SJSA1 (cell line): ENCODE results near the gene OR2T27. TPM values are rescaled to one million over a fixed set of nuclear protein-coding genes. Genes with fewer than 3 reads are reported as not detected.
"Not testable (repeated sequence)": the region's sequence is repeated elsewhere in the genome, so short reads cannot be mapped to it uniquely, and the experiment has no call there.

Experiments used
- DNase-seq, 2 experiments: peaks; one replicate each; pipeline ENCODE4 v3.0.0-alpha.2; 2015 to 2020; ENCODE audit warnings: low spot score in 2 of 2, low read depth in 1 of 2
- H3K27ac ChIP-seq: fragments of 250-450 bp; sonication (Bioruptor Pico); 2 replicates; pipeline ENCODE4 v1.5.1; 2020; ENCODE audit warnings: mild to moderate bottlenecking, moderate library complexity
- H3K27me3 ChIP-seq: fragments of 250-450 bp; sonication (Bioruptor Pico); replicated peaks from 2 replicates; pipeline ENCODE4 v1.5.1; 2020; ENCODE audit warnings: mild to moderate bottlenecking, moderate library complexity
- H3K36me3 ChIP-seq: fragments of 250-450 bp; sonication (Bioruptor Pico); 2 replicates; pipeline ENCODE4 v1.5.1; 2020; ENCODE audit warnings: mild to moderate bottlenecking
- H3K4me1 ChIP-seq: fragments of 250-450 bp; sonication (Bioruptor Pico); replicated peaks from 2 replicates; pipeline ENCODE4 v1.6.1; 2021; ENCODE audit warnings: mild to moderate bottlenecking
- H3K4me3 ChIP-seq: fragments of 250-450 bp; sonication (Bioruptor Pico); 2 replicates; pipeline ENCODE4 v1.5.1; 2020; ENCODE audit warnings: mild to moderate bottlenecking
- H3K9me3 ChIP-seq: fragments of 250-450 bp; sonication (Bioruptor Pico); replicated peaks from 2 replicates; pipeline ENCODE4 v1.5.1; 2020; ENCODE audit warnings: mild to moderate bottlenecking
- total RNA-seq: library from RNA; depleted of rRNA; stranded (reverse); fragments of >200 nt; shearing (Covaris generic); gene quantifications from 2 replicates; pipeline ENCODE4 v1.2.3, GENCODE V29; 2014; rRNA removed

OR2T27 gene, protein sequence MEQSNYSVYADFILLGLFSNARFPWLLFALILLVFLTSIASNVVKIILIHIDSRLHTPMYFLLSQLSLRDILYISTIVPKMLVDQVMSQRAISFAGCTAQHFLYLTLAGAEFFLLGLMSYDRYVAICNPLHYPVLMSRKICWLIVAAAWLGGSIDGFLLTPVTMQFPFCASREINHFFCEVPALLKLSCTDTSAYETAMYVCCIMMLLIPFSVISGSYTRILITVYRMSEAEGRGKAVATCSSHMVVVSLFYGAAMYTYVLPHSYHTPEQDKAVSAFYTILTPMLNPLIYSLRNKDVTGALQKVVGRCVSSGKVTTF
- total RNA-seq = not detected in 2 replicates

DNA sequence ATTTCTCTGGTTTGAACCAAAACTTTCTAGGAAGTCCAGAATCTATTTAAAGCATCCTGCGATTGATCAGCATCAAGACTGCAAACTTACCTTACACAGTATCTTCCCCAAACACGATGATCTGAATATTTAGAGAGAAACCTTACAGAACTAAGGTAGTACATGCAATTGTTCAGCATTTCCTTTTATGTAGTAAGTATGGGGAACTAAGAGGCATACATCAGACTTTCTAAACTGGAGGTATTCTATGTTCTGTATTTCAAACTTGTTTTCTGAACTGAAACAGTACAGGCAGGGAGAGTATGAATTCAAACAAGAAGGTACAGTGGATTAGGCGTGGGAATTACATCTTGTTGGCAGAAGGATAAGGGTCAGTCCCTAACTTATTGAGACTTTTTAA is at the start of gene OR2T27:
OR2T27 (minus strand) TSS at position 175 of the 400 bp plus-strand sequence. CDS start 4,644 bp downstream, outside the sequence.
- H3K4me1 ChIP-seq = not testable (repeated sequence)

DNA sequence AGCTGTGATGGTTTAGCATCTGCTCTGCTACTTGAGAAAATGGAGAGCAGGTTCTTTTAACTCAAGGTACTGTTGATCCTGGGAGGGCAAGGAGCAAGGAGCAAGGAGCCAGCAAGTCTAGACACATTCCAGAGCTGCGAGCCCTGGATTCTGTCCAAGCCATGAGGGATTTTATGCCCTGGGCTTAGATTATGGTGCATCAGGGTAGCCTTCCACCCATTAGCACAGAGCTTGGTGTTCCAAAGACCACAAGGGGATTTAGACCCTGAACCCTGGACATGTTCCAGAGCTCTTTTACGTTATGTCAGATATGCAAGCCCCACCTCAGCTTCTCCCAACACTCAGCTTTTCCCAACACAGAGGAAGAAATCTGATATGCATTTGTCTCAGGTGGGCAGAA is 49.3 kb upstream of the OR2T27 start:
- DNase-seq = no peak
- no peaks in the 10 kb centered on the region for H3K9me3 ChIP-seq

More for the DNA sequence above, at the start of gene OR2T27:
- not testable (repeated sequence) for H3K27me3 ChIP-seq, H3K36me3 ChIP-seq, H3K27ac ChIP-seq, H3K4me3 ChIP-seq, H3K9me3 ChIP-seq, DNase-seq

DNA sequence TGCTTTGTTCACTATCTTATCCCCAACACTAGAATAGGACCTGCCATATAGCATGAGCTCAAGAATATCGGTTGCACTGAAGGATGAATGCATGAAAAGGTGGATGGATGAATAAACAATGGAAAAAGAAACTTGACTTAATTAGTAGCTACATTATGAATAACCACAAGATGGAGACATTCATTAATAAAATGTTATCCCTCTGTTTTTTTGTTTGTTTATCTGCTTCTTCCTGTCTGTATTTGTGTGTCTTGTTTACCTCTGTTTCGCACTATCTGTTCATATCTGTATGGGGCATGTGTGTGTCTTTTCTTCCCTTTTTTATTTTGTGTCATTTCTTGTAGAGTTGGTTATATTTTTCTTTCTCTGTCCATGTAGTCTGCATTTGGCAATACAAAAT is 48.3 kb upstream of the OR2T27 start:
- H3K27ac ChIP-seq = no peak overlapping the region

More for the DNA sequence above, 49.3 kb upstream of the OR2T27 start:
- no peak overlapping the region for H3K4me3 ChIP-seq
- H3K27ac ChIP-seq = no peak overlapping the region
- H3K27me3 ChIP-seq = no peaks in the 10 kb centered on the region
- H3K4me1 ChIP-seq = no peaks in the 10 kb centered on the region
- no peaks in the 10 kb centered on the region for H3K36me3 ChIP-seq

DNA sequence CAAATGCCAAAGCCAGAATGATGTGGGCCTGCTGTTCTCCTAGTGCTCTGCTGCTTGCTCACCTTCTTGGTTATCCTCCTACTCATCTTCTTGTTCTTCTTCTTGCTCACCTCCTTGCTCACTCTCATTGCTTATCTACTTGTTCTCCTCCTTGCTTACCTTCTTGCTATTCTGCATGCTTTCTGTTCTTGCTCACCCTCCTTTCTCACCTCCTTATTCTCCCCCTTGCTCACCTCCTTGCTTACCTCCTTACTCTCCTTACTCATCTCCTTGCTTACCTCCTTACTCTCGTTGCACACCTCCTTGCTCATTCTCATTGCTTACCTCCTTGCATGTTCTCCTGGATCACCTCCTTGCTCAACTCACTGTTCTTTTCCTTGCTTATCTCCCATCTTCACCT is 47.4 kb upstream of the OR2T27 start, which contains the start of gene OR14I1:
OR14I1 (minus strand) TSS at position 53 of the 400 bp plus-strand sequence.
- H3K4me1 ChIP-seq = no peaks in the 10 kb centered on the region
- no peak within 1 kb of the TSS for H3K27ac ChIP-seq
- no peak for DNase-seq
- H3K27me3 ChIP-seq = no peaks in the 10 kb centered on the region
- H3K9me3 ChIP-seq = 0 out of 2 replicates have a peak, but pooled peaks cover 4% of the 10 kb centered on the region
- H3K4me3 ChIP-seq = no peak within 1 kb of the TSS
- H3K36me3 ChIP-seq = no peaks in the 10 kb centered on the region

More for the DNA sequence above, 48.3 kb upstream of the OR2T27 start:
- 0 out of 2 replicates have a peak, but pooled peaks cover 4% of the 10 kb centered on the region for H3K9me3 ChIP-seq
- no peaks in the 10 kb centered on the region for H3K4me1 ChIP-seq
- H3K36me3 ChIP-seq = no peaks in the 10 kb centered on the region
- H3K4me3 ChIP-seq = no peak overlapping the region
- DNase-seq = no peak
- no peaks in the 10 kb centered on the region for H3K27me3 ChIP-seq

DNA sequence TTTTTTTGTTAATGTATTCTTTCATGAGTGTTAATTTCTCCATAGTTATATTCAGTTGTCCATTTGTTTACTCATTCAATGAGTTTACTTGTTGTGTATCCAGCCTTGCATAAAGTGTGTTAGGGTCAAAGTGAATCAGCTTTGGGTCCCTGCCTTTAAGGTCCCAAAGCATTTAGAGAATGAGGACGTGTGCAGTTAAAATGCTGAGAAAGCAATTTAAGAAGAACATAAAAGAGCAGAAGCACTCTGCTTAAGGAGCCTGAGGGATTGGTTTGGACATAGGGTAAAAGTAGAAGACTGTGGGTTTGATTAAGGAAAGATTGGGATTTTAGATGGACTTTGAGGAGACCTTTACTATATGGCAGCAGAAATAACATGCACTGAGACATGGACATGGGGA is 43.8 kb upstream of the OR2T27 start:
- no peaks in the 10 kb centered on the region for H3K4me1 ChIP-seq
- H3K4me3 ChIP-seq = no peak overlapping the region
- no peaks in the 10 kb centered on the region for H3K27me3 ChIP-seq
- H3K36me3 ChIP-seq = no peaks in the 10 kb centered on the region
- peaks cover 4% of the 10 kb centered on the region; the same call in 1 of the 2 replicates for H3K9me3 ChIP-seq
- no peak for DNase-seq
- H3K27ac ChIP-seq = no peak overlapping the region

DNA sequence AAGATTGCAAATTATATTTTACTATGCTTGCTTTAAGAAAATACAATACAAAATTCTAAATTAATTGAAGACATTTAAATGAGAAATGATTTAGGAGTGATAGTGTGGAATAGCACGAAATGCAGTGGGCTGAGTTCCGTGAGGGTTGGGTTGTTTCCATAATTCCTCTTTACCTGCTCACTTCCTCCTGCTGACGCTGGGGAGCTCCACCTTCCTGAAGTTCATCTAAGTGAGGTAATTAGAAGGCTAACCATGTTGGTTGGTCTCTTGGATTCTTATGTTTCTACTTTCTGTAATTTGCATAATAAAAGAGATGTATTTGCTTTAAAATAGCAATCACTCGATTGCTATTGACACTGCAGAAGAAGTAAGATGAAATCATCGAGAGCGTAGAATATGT is 42.6 kb upstream of the OR2T27 start:
- H3K4me1 ChIP-seq = no peaks in the 10 kb centered on the region
- H3K27me3 ChIP-seq = no peaks in the 10 kb centered on the region
- no peak overlapping the region for H3K4me3 ChIP-seq
- H3K27ac ChIP-seq = no peak overlapping the region
- DNase-seq = no peak
- no peaks in the 10 kb centered on the region for H3K36me3 ChIP-seq
- peaks cover 4% of the 10 kb centered on the region; the same call in 1 of the 2 replicates for H3K9me3 ChIP-seq

DNA sequence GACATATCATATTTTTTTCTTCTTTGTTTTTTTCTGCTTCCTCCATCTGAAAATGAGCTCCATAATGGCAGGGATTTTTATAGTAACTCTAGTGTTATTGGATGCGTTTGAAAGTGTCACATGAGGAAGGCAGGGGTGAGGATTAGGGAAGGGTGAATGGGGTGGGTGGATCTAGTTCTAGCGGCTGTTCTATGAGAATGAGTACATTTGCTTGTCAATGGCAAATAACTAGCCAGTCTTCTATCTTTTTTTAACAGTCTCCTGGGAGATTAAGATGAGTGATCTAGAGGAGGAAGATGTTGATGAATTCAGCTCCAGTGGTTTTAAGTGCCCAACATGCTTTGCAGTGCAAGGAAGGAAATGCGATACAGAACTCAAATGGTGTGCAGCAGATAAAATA is 41.4 kb upstream of the OR2T27 start:
- Histone ChIP-seq H3K27me3 (no peaks in the 10 kb centered on the region), H3K4me3 (no peak overlapping the region), H3K4me1 (no peaks in the 10 kb centered on the region), H3K27ac (no peak overlapping the region), H3K9me3 (peaks cover 9% of the 10 kb centered on the region), H3K36me3 (no peaks in the 10 kb centered on the region)
- DNase-seq = no peak

DNA sequence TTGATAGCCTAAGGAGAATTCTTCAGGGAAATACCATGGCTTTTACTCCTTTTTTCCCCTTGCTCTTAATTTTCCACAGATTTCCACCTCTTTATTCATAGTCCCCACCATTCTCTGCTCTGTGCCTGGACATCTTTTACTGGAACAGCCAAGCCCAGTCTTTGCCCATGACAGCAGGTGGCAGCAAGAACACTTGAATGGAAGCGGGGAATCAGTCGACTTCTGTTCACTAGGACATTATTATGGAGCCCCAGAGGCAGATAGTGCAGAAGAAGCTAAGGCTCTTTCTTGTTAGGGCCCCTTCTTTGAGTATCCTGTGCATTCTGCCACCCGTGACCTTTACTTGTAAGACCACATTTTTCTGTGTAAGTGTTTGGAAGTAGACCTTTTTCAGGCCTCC is 40.9 kb upstream of the OR2T27 start:
- DNase-seq = no peak
- Histone ChIP-seq H3K27ac (no peak overlapping the region), H3K27me3 (no peaks in the 10 kb centered on the region), H3K9me3 (peaks cover 12% of the 10 kb centered on the region), H3K36me3 (no peaks in the 10 kb centered on the region), H3K4me3 (no peak overlapping the region), H3K4me1 (no peaks in the 10 kb centered on the region)

DNA sequence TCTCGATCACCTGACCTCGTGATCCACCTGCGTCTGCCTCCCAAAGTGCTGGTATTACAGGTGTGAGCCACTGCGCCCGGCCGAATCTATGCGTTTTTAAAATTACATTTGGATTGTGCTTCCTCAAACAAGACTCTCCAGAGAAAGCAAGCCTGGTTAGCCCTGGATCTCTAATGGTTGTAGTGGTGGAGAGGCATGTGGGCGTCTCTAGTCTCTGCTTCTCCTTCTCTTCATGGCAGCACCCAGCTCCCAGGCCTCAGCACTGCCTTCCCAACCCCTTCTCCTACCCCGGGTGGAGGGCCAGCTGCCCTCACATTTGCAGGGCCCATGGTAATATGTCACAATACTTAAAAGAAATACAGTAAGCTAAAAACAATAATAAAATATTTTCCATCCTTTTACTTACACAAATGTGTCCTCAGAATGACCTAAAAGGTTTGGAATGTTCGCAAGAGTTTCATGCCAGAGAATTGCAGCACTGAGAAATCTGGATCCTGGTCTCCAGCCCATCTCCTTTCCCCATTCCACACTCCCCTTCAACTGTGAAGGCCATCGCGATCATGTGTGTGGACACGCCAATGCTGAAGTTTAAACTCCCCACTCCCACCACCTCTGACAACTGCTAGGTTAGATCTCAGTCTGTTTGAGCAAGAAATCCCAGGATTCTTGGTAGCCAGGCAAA is 40.3 kb upstream of the OR2T27 start:
- H3K27ac ChIP-seq = no peak overlapping the region
- peaks cover 12% of the 10 kb centered on the region for H3K9me3 ChIP-seq
- H3K27me3 ChIP-seq = no peaks in the 10 kb centered on the region
- H3K4me3 ChIP-seq = no peak overlapping the region
- no peaks in the 10 kb centered on the region for H3K4me1 ChIP-seq
- no peaks in the 10 kb centered on the region for H3K36me3 ChIP-seq
- DNase-seq = no peak

DNA sequence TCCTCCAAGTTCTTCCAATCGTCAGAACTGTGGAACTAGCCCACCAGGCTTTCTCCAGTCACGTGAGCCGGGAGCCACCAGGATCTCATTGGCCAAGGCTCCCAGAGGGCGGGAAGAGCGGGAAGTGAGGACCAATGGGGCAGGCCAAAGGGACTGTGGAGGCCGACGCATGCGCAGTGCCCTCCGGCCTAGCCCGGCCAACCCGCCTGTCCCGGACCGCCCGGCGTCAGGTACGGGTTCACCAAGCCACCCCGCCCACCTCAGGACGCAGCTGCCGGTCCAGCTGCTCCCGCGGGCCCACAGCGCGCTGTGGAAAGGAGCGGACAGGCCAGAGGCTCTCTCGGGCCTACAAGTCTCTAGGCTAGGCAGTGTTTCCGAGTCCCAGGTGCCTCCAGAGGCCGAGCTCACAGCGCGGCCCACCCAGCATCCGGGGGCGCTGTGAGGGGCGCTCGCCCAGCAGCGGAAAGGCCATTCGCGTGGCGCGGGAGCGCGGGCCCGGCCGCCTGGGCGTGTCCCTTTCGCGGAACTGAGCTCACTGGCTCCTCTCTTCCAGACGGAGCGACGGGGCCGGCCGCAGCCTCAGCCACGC is 36.3 kb upstream of the OR2T27 start:
- Histone ChIP-seq H3K4me1 (no peaks in the 10 kb centered on the region), H3K36me3 (no peaks in the 10 kb centered on the region), H3K4me3 (no peak overlapping the region), H3K9me3 (peaks cover 8% of the 10 kb centered on the region), H3K27me3 (no peaks in the 10 kb centered on the region), H3K27ac (no peak overlapping the region)
- no peak for DNase-seq

DNA sequence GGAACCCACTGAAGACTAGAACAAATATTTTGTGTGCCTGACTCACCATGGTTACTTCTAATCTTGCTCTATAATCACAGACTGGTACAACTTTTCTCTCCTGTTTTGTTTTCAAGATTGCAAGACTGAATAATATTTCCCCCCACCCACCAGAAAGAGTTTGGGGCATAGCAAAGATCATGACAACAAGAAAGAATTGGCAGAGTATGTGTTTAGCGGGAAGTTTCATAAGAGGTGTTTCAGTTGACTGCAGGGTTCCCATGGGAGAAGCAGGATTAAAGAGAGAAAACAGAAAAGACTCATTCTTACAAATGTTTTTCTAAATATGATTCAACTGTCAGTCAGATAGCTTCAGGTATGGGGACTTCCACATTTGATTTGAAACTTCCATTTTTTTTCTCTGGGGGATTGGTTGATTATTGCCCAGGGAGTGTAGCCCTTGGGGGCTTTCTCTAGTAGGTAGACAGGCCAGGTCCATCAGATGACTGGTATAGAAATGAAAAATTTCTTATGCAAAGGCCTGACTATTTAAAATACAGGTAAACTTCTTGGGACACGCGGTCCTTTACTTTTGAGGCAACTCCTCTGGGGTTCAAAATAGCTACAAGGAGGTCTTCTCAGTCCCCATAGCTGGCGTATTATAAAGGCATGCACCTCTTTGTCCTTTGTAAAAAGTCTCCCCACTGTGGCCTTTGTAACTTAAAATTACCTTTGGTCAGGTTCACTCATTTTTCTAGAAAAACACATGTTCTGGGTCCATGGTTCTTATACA is 33.4 kb upstream of the OR2T27 start:
- H3K4me3 ChIP-seq = no peak overlapping the region
- H3K4me1 ChIP-seq = no peaks in the 10 kb centered on the region
- no peaks in the 10 kb centered on the region for H3K27me3 ChIP-seq
- DNase-seq = no peak
- peaks cover 8% of the 10 kb centered on the region for H3K9me3 ChIP-seq
- no peak overlapping the region for H3K27ac ChIP-seq
- no peaks in the 10 kb centered on the region for H3K36me3 ChIP-seq

DNA sequence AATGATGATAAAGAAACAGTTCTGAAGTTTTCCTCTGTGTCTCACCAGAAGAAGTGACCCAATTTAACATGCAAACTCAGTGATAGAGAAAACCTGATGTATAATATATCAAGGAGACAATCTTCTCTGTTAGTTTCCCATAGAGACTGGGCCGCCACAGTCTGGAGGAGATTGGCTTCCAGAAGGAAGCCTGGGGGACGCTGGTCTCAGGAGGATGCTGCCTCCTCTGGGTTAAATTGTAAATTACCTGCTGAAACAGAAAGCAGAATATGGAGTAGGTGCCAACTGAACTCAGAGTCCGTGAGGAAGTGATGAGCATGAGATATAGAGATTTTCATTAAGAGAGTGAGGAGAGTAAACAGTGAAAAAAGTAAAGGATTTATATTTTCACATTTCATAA is 31.5 kb upstream of the OR2T27 start:
- Histone ChIP-seq H3K4me3 (no peak overlapping the region), H3K4me1 (no peaks in the 10 kb centered on the region), H3K9me3 (peaks cover 3% of the 10 kb centered on the region), H3K36me3 (no peaks in the 10 kb centered on the region), H3K27me3 (no peaks in the 10 kb centered on the region), H3K27ac (no peak overlapping the region)
- DNase-seq = no peak

DNA sequence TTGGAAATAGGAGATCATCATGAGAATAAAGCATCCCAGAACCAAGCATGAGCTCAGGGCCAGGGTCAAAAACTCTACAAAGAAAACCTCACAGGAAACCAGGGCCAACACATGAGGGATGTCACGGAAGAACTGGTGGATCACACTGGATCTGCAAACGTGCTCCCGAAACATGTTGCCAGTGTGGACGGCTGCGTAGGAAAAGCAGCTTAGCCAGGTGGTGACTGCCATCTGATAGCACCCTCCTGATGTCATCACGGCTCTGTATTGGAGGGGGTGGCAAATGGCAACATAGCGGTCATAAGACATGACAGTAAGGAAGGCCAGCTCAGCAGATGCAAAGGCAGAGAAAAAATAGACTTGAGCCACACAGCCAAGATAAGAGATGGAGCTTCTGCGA is 26.3 kb upstream of the OR2T27 start:
- Histone ChIP-seq H3K4me3 (no peak overlapping the region), H3K9me3 (no peaks in the 10 kb centered on the region), H3K27me3 (no peaks in the 10 kb centered on the region), H3K4me1 (no peaks in the 10 kb centered on the region), H3K36me3 (no peaks in the 10 kb centered on the region), H3K27ac (no peak overlapping the region)
- no peak for DNase-seq
